ENCODE measurements around the gene SRCAP. TPM values are rescaled to one million over a fixed set of nuclear protein-coding genes. Genes with fewer than 3 reads are reported as not detected.

Gene SRCAP
- total RNA-seq, 1 experiment from 2014 or later: 60.7 TPM

DNA sequence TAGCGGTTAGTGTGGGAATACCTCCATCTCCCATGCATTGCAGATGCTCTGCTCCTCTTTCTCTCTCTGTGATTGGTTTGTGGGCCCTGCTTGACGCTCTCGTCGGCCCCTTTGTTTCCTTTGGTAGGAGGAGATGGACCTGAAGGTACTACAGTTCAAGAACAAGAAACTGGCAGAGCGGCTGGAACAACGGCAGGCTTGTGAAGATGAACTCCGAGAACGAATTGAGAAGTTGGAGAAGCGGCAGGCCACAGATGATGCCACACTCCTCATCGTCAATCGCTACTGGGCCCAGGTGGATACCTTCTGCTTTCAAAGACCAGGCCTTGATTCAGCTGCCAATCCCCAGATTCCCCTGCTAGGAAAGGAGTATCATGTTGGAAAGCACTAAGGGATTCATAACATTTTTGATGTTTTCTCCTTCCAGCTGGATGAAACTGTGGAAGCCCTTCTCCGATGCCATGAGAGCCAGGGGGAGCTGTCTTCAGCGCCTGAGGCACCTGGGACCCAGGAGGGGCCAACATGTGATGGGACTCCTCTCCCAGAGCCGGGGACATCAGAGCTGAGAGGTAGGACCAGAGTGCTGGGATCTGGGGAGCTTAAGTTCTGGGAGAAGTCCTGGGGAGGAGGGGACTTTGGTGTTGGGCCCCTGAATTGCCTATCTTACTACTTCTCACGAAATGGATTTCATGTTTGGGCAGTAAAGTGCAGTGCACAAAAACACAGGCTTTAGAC lies 64.2 kb downstream of the SRCAP start:
- Mint-ChIP-seq H3K4me1 (ENCODE audit: insufficient read depth, unreplicated experiment) (peaks cover 17% of the 10 kb centered on the region), H3K27me3 (ENCODE audit: insufficient read depth, unreplicated experiment) (no peaks in the 10 kb centered on the region), H3K4me3 (ENCODE audit: unreplicated experiment) (peak overlapping the region; percentile 87), H3K27ac (ENCODE audit: low read depth, unreplicated experiment) (peak overlapping the region; percentile 88), H3K9me3 (ENCODE audit: unreplicated experiment) (no peaks in the 10 kb centered on the region), H3K36me3 (ENCODE audit: insufficient read depth, unreplicated experiment) (peaks cover 53% of the 10 kb centered on the region)
- DNase-seq (ENCODE audit: unreplicated experiment): no peak
- TF ChIP-seq, protein P1, sequence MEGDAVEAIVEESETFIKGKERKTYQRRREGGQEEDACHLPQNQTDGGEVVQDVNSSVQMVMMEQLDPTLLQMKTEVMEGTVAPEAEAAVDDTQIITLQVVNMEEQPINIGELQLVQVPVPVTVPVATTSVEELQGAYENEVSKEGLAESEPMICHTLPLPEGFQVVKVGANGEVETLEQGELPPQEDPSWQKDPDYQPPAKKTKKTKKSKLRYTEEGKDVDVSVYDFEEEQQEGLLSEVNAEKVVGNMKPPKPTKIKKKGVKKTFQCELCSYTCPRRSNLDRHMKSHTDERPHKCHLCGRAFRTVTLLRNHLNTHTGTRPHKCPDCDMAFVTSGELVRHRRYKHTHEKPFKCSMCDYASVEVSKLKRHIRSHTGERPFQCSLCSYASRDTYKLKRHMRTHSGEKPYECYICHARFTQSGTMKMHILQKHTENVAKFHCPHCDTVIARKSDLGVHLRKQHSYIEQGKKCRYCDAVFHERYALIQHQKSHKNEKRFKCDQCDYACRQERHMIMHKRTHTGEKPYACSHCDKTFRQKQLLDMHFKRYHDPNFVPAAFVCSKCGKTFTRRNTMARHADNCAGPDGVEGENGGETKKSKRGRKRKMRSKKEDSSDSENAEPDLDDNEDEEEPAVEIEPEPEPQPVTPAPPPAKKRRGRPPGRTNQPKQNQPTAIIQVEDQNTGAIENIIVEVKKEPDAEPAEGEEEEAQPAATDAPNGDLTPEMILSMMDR (IDR thresholded peaks at IDR 0.05; ENCODE audit: unreplicated experiment): no peak
- ChIA-PET CTCF (interaction anchor here (0.6 to 1.1 kb wide), 4 partner anchors 30 to 105 kb away, joined by 3 to 4 read pairs (median 3); partner anchors contain the start of gene FBRS), POLR2A (interaction anchor here (0.7 to 5.9 kb wide), 11 partner anchors 8 to 76 kb away, joined by 3 to 41 read pairs (median 5); partner anchors contain the start of gene PHKG2)
- intact Hi-C loops (cut with micrococcal nuclease): loop anchor here (1.0 kb wide), 1 partner anchor 22 kb away; no protein-coding TSS in a partner anchor
- no TSS peak for BruUV-seq (replicated peaks)

DNA sequence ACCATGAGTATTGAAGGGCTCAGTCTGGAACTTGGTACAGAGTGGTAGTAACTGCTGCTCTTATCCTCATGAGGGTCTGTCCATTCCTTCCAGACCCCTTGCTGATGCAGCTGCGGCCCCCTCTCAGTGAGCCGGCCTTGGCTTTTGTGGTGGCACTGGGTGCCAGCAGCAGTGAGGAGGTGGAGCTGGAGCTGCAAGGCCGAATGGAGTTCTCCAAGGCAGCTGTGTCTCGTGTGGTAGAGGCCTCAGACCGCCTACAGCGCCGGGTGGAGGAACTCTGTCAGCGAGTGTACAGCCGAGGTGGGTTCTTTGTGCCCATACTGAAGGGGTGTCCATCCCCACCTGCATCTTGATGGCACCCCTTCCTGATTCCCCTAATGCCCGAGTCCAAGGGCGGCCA lies 65.1 kb downstream of the SRCAP start:
- Mint-ChIP-seq H3K27me3 (ENCODE audit: insufficient read depth, unreplicated experiment) (no peaks in the 10 kb centered on the region), H3K27ac (ENCODE audit: low read depth, unreplicated experiment) (no peak overlapping the region), H3K9me3 (ENCODE audit: unreplicated experiment) (no peaks in the 10 kb centered on the region), H3K4me3 (ENCODE audit: unreplicated experiment) (peak overlapping the region; percentile 87), H3K36me3 (ENCODE audit: insufficient read depth, unreplicated experiment) (peaks cover 62% of the 10 kb centered on the region), H3K4me1 (ENCODE audit: insufficient read depth, unreplicated experiment) (peaks cover 17% of the 10 kb centered on the region)
- no peak for DNase-seq (ENCODE audit: unreplicated experiment)
- no TSS peak for BruUV-seq (replicated peaks)
- CTCF ChIA-PET: interaction anchor here (0.7 to 1.8 kb wide), 3 partner anchors 10 to 120 kb away, joined by 3 to 5 read pairs (median 4); no protein-coding TSS in a partner anchor
- intact Hi-C loops (cut with micrococcal nuclease): no loop called here
- POLR2A ChIA-PET: interaction anchor here (0.7 to 5.9 kb wide), 5 partner anchors 10 to 50 kb away, joined by 3 to 41 read pairs (median 16); partner anchors contain the start of gene PHKG2
- TF ChIP-seq, protein P1 (IDR thresholded peaks at IDR 0.05; ENCODE audit: unreplicated experiment): no peak

DNA sequence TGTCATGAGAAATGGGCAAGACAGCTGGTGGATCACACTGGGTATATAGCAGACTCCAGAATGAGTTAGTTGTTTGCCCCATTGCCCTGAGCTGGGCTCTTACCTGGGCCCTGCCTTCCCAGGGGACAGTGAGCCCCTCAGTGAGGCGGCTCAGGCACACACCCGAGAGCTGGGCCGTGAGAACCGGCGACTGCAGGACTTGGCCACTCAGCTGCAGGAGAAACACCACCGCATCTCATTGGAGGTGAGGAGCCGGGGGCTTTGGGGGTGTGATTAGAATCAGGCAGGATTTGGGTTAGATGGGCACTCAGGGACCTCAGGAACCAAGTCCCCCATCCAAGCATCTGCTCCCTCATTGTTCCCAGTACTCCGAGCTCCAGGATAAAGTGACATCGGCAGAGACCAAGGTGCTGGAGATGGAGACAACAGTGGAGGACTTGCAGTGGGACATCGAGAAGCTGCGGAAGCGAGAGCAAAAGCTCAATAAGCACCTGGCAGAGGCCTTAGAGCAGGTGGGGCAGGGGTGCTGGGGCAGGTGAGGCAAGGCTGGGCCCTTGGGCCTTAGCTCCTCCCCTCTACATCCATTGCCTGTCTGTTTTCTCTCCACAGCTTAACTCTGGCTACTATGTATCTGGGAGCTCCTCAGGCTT lies 66.0 kb downstream of the SRCAP start:
- H3K27me3 Mint-ChIP-seq (ENCODE audit: insufficient read depth, unreplicated experiment): no peaks in the 10 kb centered on the region
- no peak overlapping the region for H3K4me3 Mint-ChIP-seq (ENCODE audit: unreplicated experiment)
- H3K4me1 Mint-ChIP-seq (ENCODE audit: insufficient read depth, unreplicated experiment): peaks cover 17% of the 10 kb centered on the region
- ChIA-PET CTCF (interaction anchor here (0.6 to 1.8 kb wide), 3 partner anchors 9 to 136 kb away, joined by 3 to 5 read pairs (median 4); no protein-coding TSS in a partner anchor), POLR2A (interaction anchor here (0.7 to 3.7 kb wide), 5 partner anchors 9 to 96 kb away, joined by 3 to 27 read pairs (median 4); partner anchors contain the start of gene PHKG2)
- no TSS peak for BruUV-seq (replicated peaks)
- peaks cover 70% of the 10 kb centered on the region for H3K36me3 Mint-ChIP-seq (ENCODE audit: insufficient read depth, unreplicated experiment)
- intact Hi-C loops (cut with micrococcal nuclease): no loop called here
- no peak for DNase-seq (ENCODE audit: unreplicated experiment)
- TF ChIP-seq, protein P1 (IDR thresholded peaks at IDR 0.05; ENCODE audit: unreplicated experiment): no peak
- no peak overlapping the region for H3K27ac Mint-ChIP-seq (ENCODE audit: low read depth, unreplicated experiment)
- no peaks in the 10 kb centered on the region for H3K9me3 Mint-ChIP-seq (ENCODE audit: unreplicated experiment)
